ENCODE results near the gene TBX6. TPM values are rescaled to one million over a fixed set of nuclear protein-coding genes. Genes with fewer than 3 reads are reported as not detected.
"Not testable (repeated sequence)": the region's sequence is repeated elsewhere in the genome, so short reads cannot be mapped to it uniquely, and the experiment has no call there.

The TBX6 gene
- total RNA-seq: 1 to 10 TPM; 2.0 to 2.9 TPM

GRCh38 chr16:30091474-30092372, at the start of gene TBX6:
TSS of gene TBX6 (minus strand) at chr16:30091924. CDS start at chr16:30091193, 731 bp downstream.
- peak within 1 kb of the TSS; percentile 84 for H3K4me3 Mint-ChIP-seq
- ATAC-seq: peak; percentile 86
- peaks cover 53% of the 10 kb centered on the region for H3K4me1 Mint-ChIP-seq
- CTCF ChIA-PET: interaction anchor here (0.7 to 6.2 kb wide), 36 partner anchors 12 to 507 kb away, joined by 3 to 107 read pairs (median 5); partner anchors contain the start of genes ALDOA, CORO1A, DCTPP1 and GDPD3
- H3K27me3 Mint-ChIP-seq: no peaks in the 10 kb centered on the region
- DNase-seq: peak; percentile 97
- H3K9me3 Mint-ChIP-seq (ENCODE audit: low read depth): peaks cover under 1% of the 10 kb centered on the region
- H3K36me3 Mint-ChIP-seq: peaks cover 19% of the 10 kb centered on the region
- peak within 1 kb of the TSS; percentile 96 for H3K27ac Mint-ChIP-seq

- H3K4me3 Mint-ChIP-seq: no peak overlapping the region
- H3K4me1 Mint-ChIP-seq: peaks cover 30% of the 10 kb centered on the region
- peaks cover 2% of the 10 kb centered on the region for H3K36me3 Mint-ChIP-seq
- ATAC-seq: no peak
- no peaks in the 10 kb centered on the region for H3K9me3 Mint-ChIP-seq (ENCODE audit: low read depth)
- CTCF ChIA-PET: interaction anchor here (0.9 to 3.6 kb wide), 5 partner anchors 16 to 48 kb away, joined by 3 to 13 read pairs (median 4); partner anchors contain the start of genes MAPK3 and TBX6
- peak overlapping the region; percentile 70 for H3K27ac Mint-ChIP-seq
- no peak for DNase-seq
- no peaks in the 10 kb centered on the region for H3K27me3 Mint-ChIP-seq
Observed at GRCh38 chr16:30139583-30140481, 48.1 kb upstream of the TBX6 start.

GRCh38 chr16:30137897-30138296, 46.2 kb upstream of the TBX6 start:
- H3K4me3 Mint-ChIP-seq: no peak overlapping the region
- DNase-seq (no peak), ATAC-seq (no peak)
- peaks cover 3% of the 10 kb centered on the region for H3K9me3 Mint-ChIP-seq (ENCODE audit: low read depth)
- peaks cover 3% of the 10 kb centered on the region for H3K36me3 Mint-ChIP-seq
- CTCF ChIA-PET: interaction anchor here (1.0 to 3.6 kb wide), 4 partner anchors 25 to 269 kb away, joined by 3 to 13 read pairs (median 6); partner anchors contain the start of genes GDPD3, TBX6 and ZNF771
- H3K27me3 Mint-ChIP-seq: no peaks in the 10 kb centered on the region
- peaks cover 28% of the 10 kb centered on the region for H3K4me1 Mint-ChIP-seq
- H3K27ac Mint-ChIP-seq: no peak overlapping the region

- Mint-ChIP-seq H3K27me3 (no peaks in the 10 kb centered on the region), H3K36me3 (peaks cover 4% of the 10 kb centered on the region), H3K9me3 (ENCODE audit: low read depth) (peaks cover 4% of the 10 kb centered on the region), H3K4me1 (peaks cover 29% of the 10 kb centered on the region), H3K4me3 (no peak overlapping the region), H3K27ac (no peak overlapping the region)
- ATAC-seq (no peak), DNase-seq (no peak)
- CTCF ChIA-PET: interaction anchor here (0.6 to 3.6 kb wide), 7 partner anchors 8 to 806 kb away, joined by 3 to 13 read pairs (median 4); partner anchors contain the start of genes GDPD3 and TBX6
Observed at GRCh38 chr16:30136971-30137605, 45.4 kb upstream of the TBX6 start.

- CTCF ChIA-PET: interaction anchor here (0.9 to 4.4 kb wide), 5 partner anchors 10 to 53 kb away, joined by 3 to 19 read pairs (median 4); partner anchors contain the start of gene TBX6
- Mint-ChIP-seq H3K27me3 (no peaks in the 10 kb centered on the region), H3K27ac (peak overlapping the region; percentile 77), H3K4me1 (peaks cover 29% of the 10 kb centered on the region), H3K4me3 (no peak overlapping the region), H3K9me3 (ENCODE audit: low read depth) (peaks cover 4% of the 10 kb centered on the region), H3K36me3 (peaks cover 17% of the 10 kb centered on the region)
- ATAC-seq (no peak), DNase-seq (no peak)
Observed at GRCh38 chr16:30132591-30132990, 40.9 kb upstream of the TBX6 start.

- Mint-ChIP-seq H3K4me3 (no peak overlapping the region), H3K9me3 (ENCODE audit: low read depth) (peaks cover 4% of the 10 kb centered on the region), H3K27ac (peak overlapping the region; percentile 77), H3K4me1 (peaks cover 31% of the 10 kb centered on the region), H3K27me3 (no peaks in the 10 kb centered on the region), H3K36me3 (peaks cover 17% of the 10 kb centered on the region)
- CTCF ChIA-PET: interaction anchor here (0.6 to 4.4 kb wide), 7 partner anchors 11 to 482 kb away, joined by 3 to 19 read pairs (median 3); partner anchors contain the start of gene TBX6
- ATAC-seq (no peak), DNase-seq (no peak)
Observed at GRCh38 chr16:30131869-30132475, 40.2 kb upstream of the TBX6 start.

- CTCF ChIA-PET: interaction anchor here (1.5 to 1.7 kb wide), 2 partner anchors 15 to 16 kb away, joined by 4 to 5 read pairs; partner anchors contain the start of gene GDPD3
- H3K4me1 Mint-ChIP-seq: peaks cover 39% of the 10 kb centered on the region
- H3K4me3 Mint-ChIP-seq: no peak overlapping the region
- no peak overlapping the region for H3K27ac Mint-ChIP-seq
- ATAC-seq: no peak
- H3K9me3 Mint-ChIP-seq (ENCODE audit: low read depth): peaks cover 2% of the 10 kb centered on the region
- H3K36me3 Mint-ChIP-seq: peaks cover 15% of the 10 kb centered on the region
- DNase-seq: no peak
- no peaks in the 10 kb centered on the region for H3K27me3 Mint-ChIP-seq
Observed at GRCh38 chr16:30127993-30128392, 36.3 kb upstream of the TBX6 start.

GRCh38 chr16:30125690-30126089, 34.0 kb upstream of the TBX6 start:
- CTCF ChIA-PET: interaction anchor here (1.2 to 3.2 kb wide), 3 partner anchors 13 to 33 kb away, joined by 3 to 18 read pairs (median 5); partner anchors contain the start of gene GDPD3
- DNase-seq; H3K9me3 Mint-ChIP-seq (ENCODE audit: low read depth); H3K27me3 Mint-ChIP-seq; ATAC-seq; H3K4me3 Mint-ChIP-seq; H3K27ac Mint-ChIP-seq: not testable (repeated sequence)
- peaks cover 14% of the 10 kb centered on the region for H3K36me3 Mint-ChIP-seq
- H3K4me1 Mint-ChIP-seq: peaks cover 39% of the 10 kb centered on the region

GRCh38 chr16:30124985-30125379, 33.3 kb upstream of the TBX6 start:
- no peak for ATAC-seq
- peak overlapping the region; percentile 28 for H3K27ac Mint-ChIP-seq
- peaks cover 42% of the 10 kb centered on the region for H3K4me1 Mint-ChIP-seq
- no peaks in the 10 kb centered on the region for H3K9me3 Mint-ChIP-seq (ENCODE audit: low read depth)
- H3K4me3 Mint-ChIP-seq: no peak overlapping the region
- CTCF ChIA-PET: interaction anchor here (1.2 to 3.2 kb wide), 4 partner anchors 10 to 33 kb away, joined by 3 to 18 read pairs (median 4); partner anchors contain the start of gene GDPD3
- H3K36me3 Mint-ChIP-seq: peaks cover 13% of the 10 kb centered on the region
- DNase-seq: no peak
- no peaks in the 10 kb centered on the region for H3K27me3 Mint-ChIP-seq

GRCh38 chr16:30122604-30123160, 31.0 kb upstream of the TBX6 start:
- Mint-ChIP-seq H3K9me3 (ENCODE audit: low read depth) (no peaks in the 10 kb centered on the region), H3K36me3 (peaks cover 15% of the 10 kb centered on the region), H3K4me3 (peak overlapping the region; percentile 82), H3K27me3 (no peaks in the 10 kb centered on the region), H3K27ac (peak overlapping the region; percentile 87), H3K4me1 (peaks cover 42% of the 10 kb centered on the region)
- CTCF ChIA-PET: interaction anchor here (1.0 to 1.8 kb wide), 4 partner anchors 17 to 31 kb away, joined by 3 to 5 read pairs (median 4); partner anchors contain the start of gene TBX6
- ATAC-seq (peak; percentile 34), DNase-seq (peak; percentile 49)

GRCh38 chr16:30121741-30122571, 30.2 kb upstream of the TBX6 start:
- H3K4me3 Mint-ChIP-seq: peak overlapping the region; percentile 82
- CTCF ChIA-PET: no interaction called here
- peaks cover 39% of the 10 kb centered on the region for H3K4me1 Mint-ChIP-seq
- peak overlapping the region; percentile 87 for H3K27ac Mint-ChIP-seq
- DNase-seq (no peak), ATAC-seq (no peak)
- peaks cover 15% of the 10 kb centered on the region for H3K36me3 Mint-ChIP-seq
- no peaks in the 10 kb centered on the region for H3K27me3 Mint-ChIP-seq
- H3K9me3 Mint-ChIP-seq (ENCODE audit: low read depth): no peaks in the 10 kb centered on the region
